GM12872 (cell line): Measurements from ENCODE around the gene CLHC1.

Experiments used
- CTCF ChIP-seq: IDR thresholded peaks from 3 replicates; pipeline ENCODE4 v1.5.1; 2011; ENCODE audit warnings: low read depth, mild to moderate bottlenecking, low read length, moderate library complexity; ENCODE audit not compliant: insufficient read depth

The CLHC1 gene

DNA sequence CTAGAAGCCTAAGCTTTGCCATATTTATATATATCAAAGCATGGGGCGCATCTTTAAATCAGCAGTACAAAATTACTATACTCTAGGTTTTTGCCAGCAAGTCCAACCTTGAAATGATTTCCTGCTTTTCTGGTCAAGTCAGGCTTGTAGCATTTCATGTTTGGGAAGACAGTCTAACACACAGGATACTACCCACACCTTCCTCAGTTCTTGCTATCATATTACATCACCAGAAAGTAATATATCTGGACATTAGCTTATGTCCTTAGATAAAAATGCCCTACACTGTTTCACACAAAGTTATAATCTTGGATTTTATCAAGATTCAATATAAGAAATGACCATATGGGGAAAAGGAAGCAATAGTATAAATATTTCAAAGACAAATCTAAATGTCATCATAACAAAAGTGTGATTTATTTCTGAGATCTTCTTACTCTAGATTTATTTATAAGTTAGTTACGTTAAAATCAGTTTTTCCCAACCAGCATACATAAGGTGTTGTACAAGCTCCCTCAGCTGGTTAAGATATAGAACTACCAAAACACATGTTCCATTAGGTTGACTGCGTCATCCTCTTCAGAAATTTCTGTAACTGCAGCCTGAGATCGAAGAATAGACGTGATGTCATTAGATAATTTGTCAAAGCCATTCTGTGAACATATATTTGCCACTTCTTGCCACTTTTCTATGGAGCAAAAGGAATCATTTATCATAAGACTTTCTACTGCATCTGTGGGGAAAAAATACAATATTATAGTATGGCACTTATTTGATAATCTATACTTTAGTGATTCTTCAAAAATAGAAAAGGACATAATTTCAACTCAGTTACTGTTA lies 56.6 kb downstream of the CLHC1 start:
- TF ChIP-seq CTCF = peak; percentile 45; the same call in 1 of the 3 replicates

- TF ChIP-seq CTCF = no peak
These were observed 58.5 kb downstream of the CLHC1 start for GRCh38 chr2:55173438-55174054.

GRCh38 chr2:55169915-55170314 lies 62.2 kb downstream of the CLHC1 start:
- no peak for TF ChIP-seq CTCF

GRCh38 chr2:55169359-55169758 lies 62.7 kb downstream of the CLHC1 start:
- TF ChIP-seq CTCF = no peak

- peak; percentile 70 for TF ChIP-seq CTCF
These were observed 63.6 kb downstream of the CLHC1 start for GRCh38 chr2:55168221-55169154.

GRCh38 chr2:55165626-55166025 lies 66.5 kb downstream of the CLHC1 start:
- TF ChIP-seq CTCF = no peak
